B cell (primary cell): Measurements from ENCODE around the gene TLR2.

ENCODE experiments used
- CTCF ChIP-seq: fragments of 200-600 bp; IDR thresholded peaks from one replicate; pipeline ENCODE4 v1.8.0; 2022; ENCODE audit warnings: antibody characterized with exemption, mild to moderate bottlenecking
- EZH2 ChIP-seq: IDR thresholded peaks from 2 replicates; pipeline ENCODE4 v1.6.1; 2012; ENCODE audit warnings: borderline replicate concordance, low read depth, mild to moderate bottlenecking, moderate library complexity, low read length; ENCODE audit not compliant: insufficient read depth, poor library complexity, severe bottlenecking

GRCh38 chr4:153651116-153651515, 33.0 kb upstream of the TLR2 start:
- TF ChIP-seq CTCF = no peak
- no peak for TF ChIP-seq EZH2
